Esophagus (tissue), 2 donors: ENCODE data around the gene ZFC3H1. TPM values are rescaled to one million over a fixed set of nuclear protein-coding genes. Genes with fewer than 3 reads are reported as not detected.
A peak's percentile ranks its signal among the peaks of the same experiment; 100 is the strongest.
"Not testable (repeated sequence)": the region's sequence is repeated elsewhere in the genome, so short reads cannot be mapped to it uniquely, and the experiment has no call there.

Experiments used
- H3K27ac ChIP-seq, 2 donors: one replicate each; pipeline ENCODE4 v1.5.1; 2013; ENCODE audit warnings: low read depth in 2 of 2, mild to moderate bottlenecking in 2 of 2, inconsistent platforms in 1 of 2, low read length in 1 of 2, moderate library complexity in 1 of 2
- H3K27me3 ChIP-seq, 2 donors: one replicate each; pipeline ENCODE4 v1.6.1; 2013; ENCODE audit warnings: low read length in 2 of 2, control low read depth in 1 of 2, mild to moderate bottlenecking in 1 of 2; ENCODE audit not compliant: insufficient read depth in 2 of 2, control insufficient read depth in 1 of 2
- H3K36me3 ChIP-seq, 2 donors: one replicate each; pipeline ENCODE4 v1.6.1; 2013; ENCODE audit warnings: low read length in 1 of 2; ENCODE audit not compliant: control insufficient read depth in 2 of 2, insufficient read depth in 2 of 2
- H3K4me1 ChIP-seq, 2 donors: one replicate each; pipeline ENCODE4 v1.6.1; 2013; ENCODE audit warnings: low read length in 1 of 2; ENCODE audit not compliant: control insufficient read depth in 2 of 2, insufficient read depth in 2 of 2
- H3K4me3 ChIP-seq, 2 donors: one replicate each; pipeline ENCODE4 v1.5.1; 2013; ENCODE audit warnings: low read length in 2 of 2, mild to moderate bottlenecking in 2 of 2, low read depth in 1 of 2, moderate library complexity in 1 of 2
- H3K9me3 ChIP-seq, 2 donors: one replicate each; pipeline ENCODE4 v1.6.1; 2013; ENCODE audit warnings: mild to moderate bottlenecking in 2 of 2, low read depth in 1 of 2, low read length in 1 of 2, moderate library complexity in 1 of 2; ENCODE audit not compliant: control insufficient read depth in 2 of 2, insufficient read depth in 1 of 2
- WGBS, 2 donors: extraction: QIAGEN DNeasy Blood & Tissue Kit; methylation state at CpG; one replicate each; pipeline ENCODE4 v1.1.7; 2013; 5-methylcytosine and 5-hydroxymethylcytosine counted together
- polyA plus RNA-seq, 2 donors: library from polyadenylated mRNA; stranded (reverse); fragments of 200-250 nt; gene quantifications; one replicate each; pipeline ENCODE4 v1.2.3, GENCODE V29; 2013
- donor health status: healthy with polysubstance abuse.
- donor health status: Bipolar disorder and iron deficiency.

ZFC3H1 gene
- polyA plus RNA-seq: 10 to 100 TPM; 15.5 to 24.7 TPM

GRCh38 chr12:71663561-71664410 is at the start of gene ZFC3H1, which contains the start of gene THAP2:
TSS of gene ZFC3H1 (minus strand) at chr12:71663848. CDS start at chr12:71663610, 238 bp downstream.
TSS of gene THAP2 (plus strand) at chr12:71664301. CDS start at chr12:71664510, 209 bp downstream.
- H3K36me3 ChIP-seq: no peaks in the 10 kb centered on the region
- no peaks in the 10 kb centered on the region for H3K27me3 ChIP-seq
- peak within 1 kb of the TSS; percentile 78 to 97 for H3K4me3 ChIP-seq
- H3K9me3 ChIP-seq: no peaks in the 10 kb centered on the region
- 1% methylated on average over 57 of the region's 57 CpGs for WGBS, 2 donors
- H3K4me1 ChIP-seq: no peaks in the 10 kb centered on the region
- H3K27ac ChIP-seq: peak within 1 kb of the TSS; percentile 98 to 99

GRCh38 chr12:71710276-71711125 is 46.9 kb upstream of the ZFC3H1 start:
- Histone ChIP-seq H3K9me3 (peaks cover 0 to 3% of the 10 kb centered on the region in 2 donors), H3K4me1 (peaks cover 0 to 6% of the 10 kb centered on the region in 2 donors), H3K4me3 (peak overlapping the region in 1 of 2 donors; percentile 4), H3K27ac (peak overlapping the region; percentile 75 to 82), H3K27me3 (no peaks in the 10 kb centered on the region), H3K36me3 (no peaks in the 10 kb centered on the region)
- 60 to 75% methylated on average over 7 of the region's 7 CpGs for WGBS, 2 donors

- H3K4me1 ChIP-seq: peaks cover 0 to 10% of the 10 kb centered on the region in 2 donors
- H3K4me3 ChIP-seq: no peak overlapping the region
- H3K9me3 ChIP-seq: peaks cover 0 to 3% of the 10 kb centered on the region in 2 donors
- H3K27ac ChIP-seq: no peak overlapping the region
- H3K36me3 ChIP-seq: no peaks in the 10 kb centered on the region
- WGBS, 2 donors: 63 to 89% methylated on average over 1 of the region's 1 CpG
- no peaks in the 10 kb centered on the region for H3K27me3 ChIP-seq
These were observed 45.0 kb upstream of the ZFC3H1 start for GRCh38 chr12:71708658-71709057.

GRCh38 chr12:71704920-71705319 is 41.3 kb upstream of the ZFC3H1 start:
- WGBS, 2 donors: 58 to 66% methylated on average over 2 of the region's 2 CpGs
- Histone ChIP-seq H3K4me1 (peaks cover 0 to 10% of the 10 kb centered on the region in 2 donors), H3K27ac (peak overlapping the region; percentile 65 to 83), H3K9me3 (peaks cover 0 to 3% of the 10 kb centered on the region in 2 donors), H3K4me3 (no peak overlapping the region), H3K36me3 (peaks cover 4 to 6% of the 10 kb centered on the region in 2 donors), H3K27me3 (no peaks in the 10 kb centered on the region)

- Histone ChIP-seq H3K27ac (no peak overlapping the region), H3K4me1 (peaks cover 0 to 10% of the 10 kb centered on the region in 2 donors), H3K27me3 (no peaks in the 10 kb centered on the region), H3K4me3 (no peak overlapping the region), H3K36me3 (peaks cover 7% of the 10 kb centered on the region in 2 donors), H3K9me3 (peaks cover 0 to 3% of the 10 kb centered on the region in 2 donors)
- WGBS, 2 donors: 48 to 52% methylated on average over 2 of the region's 2 CpGs
These were observed 39.6 kb upstream of the ZFC3H1 start for GRCh38 chr12:71703206-71703605.

- Histone ChIP-seq H3K9me3 (peaks cover 0 to 3% of the 10 kb centered on the region in 2 donors), H3K36me3 (peaks cover 7% of the 10 kb centered on the region in 2 donors), H3K27ac (no peak overlapping the region), H3K4me3 (no peak overlapping the region), H3K27me3 (no peaks in the 10 kb centered on the region), H3K4me1 (peaks cover 0 to 10% of the 10 kb centered on the region in 2 donors)
- WGBS, 2 donors: 84% methylated on average over 5 of the region's 5 CpGs
These were observed 38.9 kb upstream of the ZFC3H1 start for GRCh38 chr12:71702590-71702989.

GRCh38 chr12:71702181-71702580 is 38.5 kb upstream of the ZFC3H1 start:
- H3K4me1 ChIP-seq, H3K9me3 ChIP-seq, H3K27ac ChIP-seq, H3K27me3 ChIP-seq, H3K4me3 ChIP-seq, H3K36me3 ChIP-seq: not testable (repeated sequence)
- 85 to 87% methylated on average over 8 of the region's 8 CpGs for WGBS, 2 donors

GRCh38 chr12:71695782-71696181 is 32.1 kb upstream of the ZFC3H1 start:
- no peaks in the 10 kb centered on the region for H3K9me3 ChIP-seq
- peaks cover 0 to 2% of the 10 kb centered on the region in 2 donors for H3K4me1 ChIP-seq
- H3K27ac ChIP-seq: no peak overlapping the region
- H3K36me3 ChIP-seq: peaks cover 7% of the 10 kb centered on the region in 2 donors
- no peaks in the 10 kb centered on the region for H3K27me3 ChIP-seq
- 91 to 95% methylated on average over 1 of the region's 1 CpG for WGBS, 2 donors
- no peak overlapping the region for H3K4me3 ChIP-seq

GRCh38 chr12:71694099-71694820 is 30.6 kb upstream of the ZFC3H1 start:
- Histone ChIP-seq H3K9me3 (no peaks in the 10 kb centered on the region), H3K27ac (peak overlapping the region; percentile 85 to 92), H3K4me1 (peaks cover 0 to 2% of the 10 kb centered on the region in 2 donors), H3K36me3 (peaks cover 2 to 3% of the 10 kb centered on the region in 2 donors), H3K27me3 (no peaks in the 10 kb centered on the region), H3K4me3 (no peak overlapping the region)
- 91 to 100% methylated on average over 1 of the region's 1 CpG for WGBS, 2 donors
